Activated CD8-positive, alpha-beta memory T cell treated with anti-CD3 and anti-CD28 coated beads, Interleukin-2, amount 50 U/mL, for 4 hours (primary cell): ENCODE measurements around the gene DDX5.
"Not testable (repeated sequence)": the region's sequence is repeated elsewhere in the genome, so short reads cannot be mapped to it uniquely, and the experiment has no call there.

Experiments
- DNase-seq: peaks from one replicate; pipeline ENCODE4 v3.0.0-alpha.2; 2020

Gene DDX5

DNA sequence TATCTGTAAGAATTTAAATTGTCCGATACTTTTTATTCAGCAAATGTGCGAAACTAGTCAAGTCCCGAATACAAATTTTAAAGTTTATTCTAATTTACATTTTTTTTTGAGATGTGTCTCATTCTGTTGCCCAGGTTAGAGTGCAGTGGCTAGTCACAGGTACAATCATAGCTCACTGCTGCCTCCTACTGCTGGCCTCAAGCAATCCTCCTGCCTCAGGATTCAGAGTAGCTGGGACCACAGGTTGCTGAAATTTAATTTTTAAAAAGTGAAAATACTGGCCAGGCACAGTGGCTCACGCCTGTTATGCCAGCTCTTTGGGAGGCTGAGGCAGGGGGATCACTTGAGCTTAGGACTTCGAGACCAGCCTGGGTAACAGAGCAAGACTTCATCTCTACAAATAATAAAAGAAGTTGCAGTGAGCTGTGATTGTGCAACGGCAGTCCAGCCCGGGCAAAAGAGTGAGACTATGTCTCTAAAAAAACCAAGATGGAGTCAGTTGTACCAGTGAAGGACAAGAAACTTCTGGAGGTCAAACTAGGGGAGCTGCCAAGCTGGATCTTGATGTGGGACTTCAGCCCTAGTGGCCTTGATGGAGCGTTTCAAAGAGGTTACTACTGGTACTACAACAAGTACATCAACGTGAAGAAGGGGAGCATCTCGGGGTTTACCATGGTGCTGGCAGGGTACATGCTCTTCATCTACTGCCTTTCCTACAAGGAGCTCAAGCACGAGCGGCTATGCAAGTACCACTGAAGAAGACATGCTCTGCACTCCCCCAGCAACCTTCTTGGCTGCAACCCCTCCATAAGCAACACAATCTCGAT lies 14.8 kb downstream of the DDX5 start:
- peak; percentile 50 for DNase-seq

DNA sequence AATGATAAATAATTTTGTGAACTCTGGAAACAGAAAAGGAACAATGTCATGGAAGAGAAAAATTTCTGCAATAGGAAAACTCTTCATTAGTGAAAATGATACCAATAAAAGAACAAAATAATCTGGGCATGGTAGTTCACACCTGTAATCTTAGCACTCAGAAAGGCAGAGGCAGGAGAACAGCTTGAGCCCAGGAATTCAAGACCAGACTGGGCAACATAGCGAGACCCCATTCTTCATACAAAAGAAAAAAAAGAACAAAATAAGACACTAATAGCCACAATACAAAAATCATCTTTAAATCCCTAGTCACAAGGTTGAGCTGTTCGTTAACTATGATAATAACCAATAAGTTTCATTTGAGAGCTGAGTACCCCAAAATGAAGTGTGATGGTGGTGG lies 17.8 kb downstream of the DDX5 start:
- DNase-seq, result no peak

DNA sequence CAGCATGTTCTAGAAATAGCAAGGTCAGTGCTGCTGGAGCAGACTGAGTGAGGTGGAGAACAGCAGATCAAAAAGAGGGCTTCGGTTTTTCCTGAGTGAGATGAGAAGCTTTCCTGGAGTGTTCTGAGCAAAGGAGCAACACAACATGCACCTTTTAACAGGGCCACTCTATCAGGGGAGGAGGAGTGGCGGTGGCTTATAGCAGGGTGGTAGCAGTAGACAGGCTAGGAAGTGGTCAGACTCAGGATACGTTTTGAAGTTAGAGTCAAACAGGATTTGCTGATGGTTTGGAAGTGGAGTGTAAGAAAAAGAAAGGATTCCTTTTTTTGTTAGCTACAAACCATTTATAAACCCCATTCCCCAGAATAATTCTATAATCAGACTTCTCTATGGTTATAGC lies 21.7 kb downstream of the DDX5 start:
- no peak for DNase-seq

DNA sequence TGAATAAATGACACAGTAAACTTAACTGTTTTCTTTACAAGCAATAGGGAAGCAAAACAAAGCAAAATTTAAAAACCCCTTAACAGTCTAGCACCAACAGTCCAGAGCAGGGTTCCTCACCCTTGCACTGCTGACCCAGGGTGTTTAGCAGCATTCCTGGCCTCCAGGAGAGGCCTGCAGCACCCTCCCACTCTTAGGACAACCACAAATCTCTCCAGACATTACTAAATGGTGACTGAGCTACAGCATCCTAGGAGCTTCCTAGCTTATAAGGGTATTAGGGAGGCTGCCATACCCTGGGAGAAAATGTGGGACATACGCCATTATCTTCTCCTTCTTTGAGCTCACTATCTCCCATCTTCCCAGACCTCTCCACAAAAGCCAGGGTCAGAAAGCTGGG lies 25.1 kb downstream of the DDX5 start:
- no peak for DNase-seq

- no peak for DNase-seq
Measured at GRCh38 chr17:64477849-64478248, 28.2 kb downstream of the DDX5 start.

- DNase-seq, result no peak
Measured at GRCh38 chr17:64472564-64472963, 33.5 kb downstream of the DDX5 start.

DNA sequence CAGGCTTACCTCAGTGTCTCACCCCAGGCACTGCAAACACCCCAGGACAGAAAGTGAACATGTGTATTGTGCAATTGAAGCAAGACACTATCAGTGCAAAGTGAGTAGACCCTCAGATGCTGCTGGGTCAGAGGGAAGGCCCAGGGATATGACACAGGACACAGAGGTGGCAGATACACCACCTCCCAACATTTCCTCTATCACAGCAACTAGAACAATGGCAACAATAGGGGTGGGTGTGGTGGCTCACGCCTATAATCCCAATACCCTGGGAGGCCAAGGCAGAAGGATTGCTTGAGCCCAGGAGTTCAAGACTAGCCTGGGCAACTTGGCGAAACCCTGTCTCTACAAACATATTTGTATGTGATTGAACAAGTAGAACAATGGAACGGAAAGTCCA lies 34.6 kb downstream of the DDX5 start:
- no peak for DNase-seq

GRCh38 chr17:64470625-64471024 lies 35.5 kb downstream of the DDX5 start:
- DNase-seq, result no peak

GRCh38 chr17:64466834-64467233 lies 39.3 kb downstream of the DDX5 start:
- DNase-seq, result not testable (repeated sequence)

- DNase-seq, result no peak
Measured at GRCh38 chr17:64466019-64466735, 39.9 kb downstream of the DDX5 start.

GRCh38 chr17:64461788-64462187 lies 44.3 kb downstream of the DDX5 start:
- no peak for DNase-seq

- DNase-seq, result no peak
Measured at GRCh38 chr17:64460955-64461354, 45.1 kb downstream of the DDX5 start.

DNA sequence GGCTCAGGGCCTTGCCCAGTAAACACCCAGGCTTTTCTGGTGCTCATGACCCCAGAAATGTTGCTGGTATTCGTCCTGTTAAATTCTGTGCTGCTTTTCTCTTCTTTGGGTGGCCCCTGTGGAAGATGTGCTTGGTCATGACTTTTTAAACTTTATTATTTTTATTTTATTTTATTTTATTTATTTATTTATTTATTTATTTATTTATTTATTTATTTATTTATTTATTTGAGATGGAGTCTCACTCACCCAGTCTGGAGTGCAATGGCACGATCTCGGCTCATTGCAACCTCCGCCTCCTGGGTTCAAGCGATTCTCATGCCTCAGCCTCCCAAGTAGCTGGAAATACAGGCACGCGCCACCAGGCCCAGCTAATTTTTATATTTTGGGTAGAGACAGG lies 46.3 kb downstream of the DDX5 start:
- DNase-seq, result not testable (repeated sequence)

GRCh38 chr17:64459284-64459747 lies 46.8 kb downstream of the DDX5 start:
- DNase-seq, result no peak

GRCh38 chr17:64458756-64459155 lies 47.3 kb downstream of the DDX5 start:
- DNase-seq, result no peak

- DNase-seq, result no peak
Measured at GRCh38 chr17:64457156-64457555, 48.9 kb downstream of the DDX5 start.

DNA sequence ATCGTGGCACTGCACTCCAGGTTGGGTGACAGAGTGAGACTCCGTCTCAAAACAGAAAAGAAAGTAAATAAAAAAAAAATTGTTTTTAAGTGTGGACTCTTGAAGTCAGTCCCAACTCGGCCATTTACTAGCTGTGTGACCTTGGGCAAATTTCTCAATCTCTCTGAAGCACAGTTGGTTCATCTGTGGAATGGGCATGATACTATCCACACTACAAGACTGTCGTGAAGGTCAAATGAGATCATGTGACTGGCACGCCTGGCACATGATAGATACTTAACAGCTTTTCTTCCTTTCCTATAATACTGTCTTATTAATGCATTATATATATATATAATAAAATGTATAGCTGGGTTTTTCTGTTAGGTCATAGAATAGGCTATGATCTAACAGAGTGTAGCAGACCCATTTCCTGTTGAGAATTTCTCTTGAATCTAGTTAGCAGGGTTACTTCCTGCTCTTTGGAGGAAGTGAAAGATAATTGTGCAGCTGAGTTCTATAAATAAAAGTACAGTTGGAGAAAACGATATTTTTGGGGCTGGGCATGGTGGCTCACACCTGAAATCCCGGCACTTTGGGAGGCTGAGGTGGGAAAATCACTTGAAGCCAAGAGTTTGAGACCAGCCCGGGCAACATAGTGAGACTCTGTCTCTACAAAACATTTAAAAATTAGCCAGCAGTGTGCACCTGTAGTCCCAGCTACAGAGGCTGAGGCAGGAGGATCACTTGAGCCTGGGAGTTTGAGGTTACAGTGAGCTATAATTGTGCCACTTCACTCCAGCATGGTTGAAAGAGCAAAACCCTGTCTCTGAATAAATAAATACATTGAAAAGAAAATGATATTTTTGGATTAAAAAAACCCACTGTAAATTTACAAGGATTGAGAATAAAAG lies 49.9 kb downstream of the DDX5 start:
- no peak for DNase-seq

- DNase-seq, result no peak
Measured at GRCh38 chr17:64449545-64449944, 56.5 kb downstream of the DDX5 start.

DNA sequence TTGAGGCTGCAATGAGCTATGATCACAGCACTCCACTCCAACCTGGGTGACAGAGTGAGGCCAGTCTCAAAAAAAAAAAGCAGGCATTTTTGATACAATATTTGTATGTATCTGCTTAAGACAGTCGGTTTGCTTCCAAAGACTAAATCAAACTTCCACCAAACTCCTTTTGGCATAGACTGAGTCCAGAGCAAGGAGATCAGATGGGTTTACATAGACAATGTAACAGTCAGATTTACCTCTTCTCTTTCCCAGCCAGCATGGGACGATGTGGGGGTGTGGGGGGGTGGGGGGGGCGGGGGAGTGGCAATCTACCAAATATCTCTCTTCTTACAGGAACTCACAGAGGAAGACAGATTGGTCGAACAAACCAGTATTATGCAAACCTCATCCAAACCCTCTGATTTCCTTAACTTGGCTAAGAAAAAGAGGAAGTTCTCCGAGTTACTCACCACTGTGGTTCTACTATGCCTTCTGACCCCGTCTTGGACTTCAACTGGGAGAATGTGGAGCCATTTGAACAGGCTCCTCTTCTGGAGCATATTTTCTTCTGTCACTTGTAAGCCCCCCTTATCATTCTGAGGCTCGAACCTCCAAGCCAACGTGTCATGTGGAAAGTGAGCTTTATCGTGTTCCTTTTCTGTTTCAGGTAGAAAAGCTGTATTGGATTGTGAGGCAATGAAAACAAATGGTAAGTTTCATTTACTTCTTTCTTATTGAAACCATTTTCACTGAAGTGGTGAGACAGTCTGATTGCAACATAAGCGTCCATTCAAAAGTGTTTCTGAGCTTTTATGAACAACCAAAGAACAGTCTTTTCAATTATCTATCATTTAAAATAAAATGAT lies 57.2 kb downstream of the DDX5 start, which contains the start of gene MILR1:
Gene MILR1, plus strand, starts transcription at position 451 of the 848 bp plus-strand sequence. Its CDS starts 54 bp downstream, at position 505.
- no peak for DNase-seq
